Endothelial cell of umbilical vein (primary cell): ENCODE data around the gene ACSF3. TPM values are rescaled to one million over a fixed set of nuclear protein-coding genes. Genes with fewer than 3 reads are reported as not detected.

Source experiments
- BruUV-seq: library from RNA; stranded (reverse); fragments of 400-500 nt; replicated peaks from 2 replicates; lab custom pipeline; 2021; lab: Mats Ljungman, UMichigan
- CTCF ChIA-PET: fragments of 300-600, 350-600 bp; sonication (Branson Sonifier 250); formaldehyde crosslinking; loops from one replicate; lab custom pipeline; 2021; ENCODE audit warnings: antibody characterized with exemption, inconsistent platforms; lab: Charles Lee
- POLR2A ChIA-PET: fragments of 300-600, 350-600 bp; sonication (Branson Sonifier 250); formaldehyde crosslinking; loops from one replicate; lab custom pipeline; 2021; ENCODE audit warnings: antibody characterized with exemption, inconsistent platforms; lab: Charles Lee
- DNase-seq: peaks from one replicate; pipeline ENCODE4 v3.0.0-alpha.2; 2011; ENCODE audit warnings: low read depth, low spot score
- FAIRE-seq: peaks from 2 replicates; lab custom pipeline; 2011; peaks lifted over from hg19 to GRCh38; lab: Jason Lieb, UNC
- H2AFZ ChIP-seq: 2 replicates; pipeline ENCODE4 v1.6.0; 2012; ENCODE audit warnings: low read depth, low read length, control low read depth, inconsistent platforms
- H3K27ac ChIP-seq: 2 replicates; pipeline ENCODE4 v1.5.1; 2011; ENCODE audit warnings: low read depth, mild to moderate bottlenecking, control low read depth, low read length, moderate library complexity; ENCODE audit not compliant: insufficient read depth
- H3K27me3 ChIP-seq, 2 experiments: 2 replicates each; pipeline versions ENCODE4 v1.6.0 to v1.6.1; 2011; ENCODE audit warnings: low read length in 2 of 2, mixed read lengths in 1 of 2; ENCODE audit not compliant: control insufficient read depth in 2 of 2, insufficient read depth in 2 of 2
- H3K36me3 ChIP-seq, 2 experiments: 2 replicates in 1 of 2; 3 replicates in 1 of 2; pipeline ENCODE4 v1.5.1; 2011; ENCODE audit warnings: low read length in 2 of 2, mild to moderate bottlenecking in 1 of 2, moderate library complexity in 1 of 2; ENCODE audit not compliant: control insufficient read depth in 2 of 2, insufficient read depth in 2 of 2; ENCODE audit errors: extremely low read depth in 1 of 2
- H3K4me1 ChIP-seq: 3 replicates; pipeline ENCODE4 v1.5.1; 2011; ENCODE audit warnings: mild to moderate bottlenecking, low read length; ENCODE audit not compliant: control insufficient read depth, insufficient read depth; ENCODE audit errors: extremely low read depth
- H3K4me2 ChIP-seq: 2 replicates; pipeline ENCODE4 v1.6.1; 2011; ENCODE audit warnings: low read length, control low read depth, mixed read lengths; ENCODE audit not compliant: insufficient read depth
- H3K4me3 ChIP-seq, 3 experiments: fragments of 200-600 bp in 1 of 3; sonication (generic), shearing (Covaris generic) in 1 of 3; replicated peaks in 1 of 3; 2 replicates each; pipeline ENCODE4 v1.5.1; 2011 to 2016; ENCODE audit warnings: control low read depth in 3 of 3, low read length in 3 of 3, mild to moderate bottlenecking in 2 of 3, inconsistent platforms in 1 of 3, low read depth in 1 of 3, moderate library complexity in 1 of 3; ENCODE audit not compliant: insufficient read depth in 1 of 3
- H3K79me2 ChIP-seq: 2 replicates; pipeline ENCODE4 v1.6.0; 2012; ENCODE audit warnings: low read length, inconsistent platforms; ENCODE audit not compliant: control insufficient read depth, insufficient read depth
- H3K9ac ChIP-seq: replicated peaks from 2 replicates; pipeline ENCODE3; 2011; ENCODE audit warnings: low read length, control low read depth; ENCODE audit not compliant: insufficient read depth; ENCODE audit errors: extremely low read depth
- H3K9me1 ChIP-seq: replicated peaks from 3 replicates; pipeline ENCODE4 v1.6.0; 2011; ENCODE audit warnings: mild to moderate bottlenecking, low read length; ENCODE audit not compliant: control insufficient read depth, insufficient read depth; ENCODE audit errors: extremely low read depth
- H3K9me3 ChIP-seq: replicated peaks from 2 replicates; pipeline ENCODE4 v1.5.1; 2012; ENCODE audit warnings: low read length, inconsistent platforms; ENCODE audit not compliant: control insufficient read depth, insufficient read depth
- H4K20me1 ChIP-seq: replicated peaks from 2 replicates; pipeline ENCODE3; 2011; ENCODE audit warnings: mild to moderate bottlenecking, low read length; ENCODE audit not compliant: control insufficient read depth, insufficient read depth; ENCODE audit errors: extremely low read depth
- CTCF ChIP-seq, 2 donors: IDR thresholded peaks; 1 replicate in 1 of 2; 2 replicates in 1 of 2; pipeline ENCODE4 v1.5.1; 2011; ENCODE audit warnings: low read length in 2 of 2, mild to moderate bottlenecking in 2 of 2, moderate library complexity in 2 of 2, control low read depth in 1 of 2, inconsistent platforms in 1 of 2, low read depth in 1 of 2; ENCODE audit not compliant: insufficient read depth in 1 of 2; ENCODE audit errors: extremely low read depth in 1 of 2
- EZH2 ChIP-seq: IDR thresholded peaks from 2 replicates; pipeline ENCODE4 v1.6.1; 2012; ENCODE audit warnings: borderline replicate concordance, low read depth, mild to moderate bottlenecking, moderate library complexity, low read length, inconsistent platforms; ENCODE audit not compliant: severe bottlenecking
- FOS ChIP-seq: IDR thresholded peaks from 2 replicates; pipeline ENCODE4 v1.6.1; 2011; ENCODE audit warnings: mild to moderate bottlenecking, low read length, moderate library complexity, borderline replicate concordance; ENCODE audit not compliant: insufficient read depth
- GATA2 ChIP-seq: IDR thresholded peaks from 2 replicates; pipeline ENCODE4 v1.7.0; 2011; ENCODE audit warnings: low read depth, mild to moderate bottlenecking, moderate library complexity, mixed read lengths, low read length; ENCODE audit not compliant: insufficient read length, insufficient read depth
- JUN ChIP-seq: IDR thresholded peaks from 2 replicates; pipeline ENCODE4 v1.6.1; 2011; ENCODE audit warnings: borderline replicate concordance, low read depth; ENCODE audit not compliant: insufficient read length, insufficient read depth
- MAX ChIP-seq: IDR thresholded peaks from 2 replicates; pipeline ENCODE4 v1.6.1; 2011; ENCODE audit not compliant: insufficient read depth, insufficient read length
- MYC ChIP-seq: IDR thresholded peaks from one replicate; pipeline ENCODE4 v1.6.1; 2011; ENCODE audit warnings: mild to moderate bottlenecking, low read depth, low read length
- POLR2A ChIP-seq: IDR thresholded peaks from 2 replicates; pipeline ENCODE4 v1.6.1; 2012; ENCODE audit warnings: low read depth, mild to moderate bottlenecking, control low read depth, low read length
- POLR2AphosphoS5 ChIP-seq: IDR thresholded peaks from 2 replicates; pipeline ENCODE4 v1.6.1; 2012; ENCODE audit warnings: low read depth, mild to moderate bottlenecking, control low read depth, low read length, moderate library complexity; ENCODE audit not compliant: insufficient read depth
- dilution Hi-C: fragments of 300-500 bp; cut with MboI; formaldehyde crosslinking; loops from one replicate; pipeline ENCODE4 v1.15.0; 2019; ENCODE audit warnings: low sequenced_read_pairs; ENCODE audit not compliant: extremely low pct_ligation_motif_present
- intact Hi-C: fragments of 100-400 bp; cut with micrococcal nuclease; formaldehyde crosslinking; loops from one replicate; pipeline ENCODE4 v1.10.0; 2022
- polyA plus RNA-seq, 4 experiments: library from polyadenylated mRNA; depleted of rRNA in 3 of 4; stranded (reverse) in 3 of 4; unstranded in 1 of 4; fragments of >200 nt; gene quantifications; 2 replicates each; pipeline versions ENCODE4 v1.2.1 to v1.2.3, GENCODE V29; 2011 to 2012; ENCODE audit warnings: missing spikeins in 1 of 4
- total RNA-seq: library from RNA; stranded (reverse); gene quantifications from 2 replicates; pipeline ENCODE4 v1.2.3, GENCODE V29; 2021

ACSF3 gene
- total and polyA plus RNA-seq, 2 donors (not counting 3 experiments of a cell fraction or from before 2014, with no cell fraction given), result 18.6 to 33.2 TPM

GRCh38 chr16:89197633-89198416 lies 104.2 kb downstream of the ACSF3 start:
- no peak overlapping the region for H3K4me3 ChIP-seq
- H3K4me1 ChIP-seq, result no peaks in the 10 kb centered on the region
- H3K79me2 ChIP-seq, result no peaks in the 10 kb centered on the region
- no peaks in the 10 kb centered on the region for H3K9me1 ChIP-seq
- H3K9ac ChIP-seq, result no peak overlapping the region
- no peaks in the 10 kb centered on the region for H3K9me3 ChIP-seq
- no peak overlapping the region for H2AFZ ChIP-seq
- BruUV-seq, result no TSS peak
- no peaks in the 10 kb centered on the region for H4K20me1 ChIP-seq
- H3K36me3 ChIP-seq, result no peaks in the 10 kb centered on the region
- no peak overlapping the region for H3K4me2 ChIP-seq
- FAIRE-seq (no peak), DNase-seq (no peak)
- intact Hi-C loops, result no loop called here
- POLR2A ChIA-PET, result no interaction called here
- dilution Hi-C loops, result no loop called here
- TF ChIP-seq EZH2, result no peak
- TF ChIP-seq JUN, result no peak
- TF ChIP-seq GATA2, result no peak
- TF ChIP-seq CTCF (IDR thresholded peaks at IDR 0.05; ENCODE audit: extremely low read depth in 1 of 2, insufficient read depth in 1 of 2, low read depth in 1 of 2, low read length in 2 of 2), result no peak
- TF ChIP-seq MYC, result no peak
- no peak for TF ChIP-seq POLR2A
- no peak for TF ChIP-seq FOS
- TF ChIP-seq POLR2AphosphoS5, result no peak
- TF ChIP-seq MAX, result no peak
- H3K27me3 ChIP-seq, result peaks cover 17 to 24% of the 10 kb centered on the region in 2 experiments
- no peak overlapping the region for H3K27ac ChIP-seq
- CTCF ChIA-PET, result no interaction called here
